ENCODE results near the gene TIPRL.

GRCh38 chr1:168216171-168216570 is 37.4 kb downstream of the TIPRL start:
- TF ChIP-seq ZNF274 (IDR thresholded peaks at IDR 0.05; ENCODE audit: low read depth, low read length) (no peak), YY1 (IDR thresholded peaks at IDR 0.05; ENCODE audit: insufficient read depth, insufficient read length) (no peak)

Data from NT2/D1 (cell line).